Measurements from ENCODE around the gene PDE9A. TPM values are rescaled to one million over a fixed set of nuclear protein-coding genes. Genes with fewer than 3 reads are reported as not detected.

Gene PDE9A
- total RNA-seq, 1 donor from 2014 or later, result 9.8 TPM

GRCh38 chr21:42775891-42776290 is 122.5 kb downstream of the PDE9A start:
- DNase-seq, result no peak

- DNase-seq, result no peak
Measured at GRCh38 chr21:42777064-42777756, 123.8 kb downstream of the PDE9A start.

- DNase-seq, result no peak
Measured at GRCh38 chr21:42777757-42778344, 124.4 kb downstream of the PDE9A start.

- no peak for DNase-seq
Measured at GRCh38 chr21:42779431-42779861, 126.0 kb downstream of the PDE9A start.

- DNase-seq, result no peak
Measured at GRCh38 chr21:42780617-42781016, 127.2 kb downstream of the PDE9A start.

GRCh38 chr21:42781150-42781970 is 127.9 kb downstream of the PDE9A start:
- peak; percentile 57 for DNase-seq

- peak; percentile 17 for DNase-seq
Measured at GRCh38 chr21:42781971-42782722, 128.7 kb downstream of the PDE9A start.

GRCh38 chr21:42782723-42783242 is 129.4 kb downstream of the PDE9A start:
- DNase-seq, result no peak

- no peak for DNase-seq
Measured at GRCh38 chr21:42784276-42784675, 130.9 kb downstream of the PDE9A start.

GRCh38 chr21:42784896-42785451 is 131.6 kb downstream of the PDE9A start:
- DNase-seq, result no peak

GRCh38 chr21:42785666-42786427 is 132.4 kb downstream of the PDE9A start:
- no peak for DNase-seq

GRCh38 chr21:42786884-42787283 is 133.5 kb downstream of the PDE9A start:
- DNase-seq, result no peak

- DNase-seq, result no peak
Measured at GRCh38 chr21:42787613-42788012, 134.2 kb downstream of the PDE9A start.

- DNase-seq, result no peak
Measured at GRCh38 chr21:42790520-42791065, 137.2 kb downstream of the PDE9A start.

GRCh38 chr21:42793774-42794173 is 140.4 kb downstream of the PDE9A start:
- no peak for DNase-seq

GRCh38 chr21:42794551-42794950 is 141.1 kb downstream of the PDE9A start:
- DNase-seq, result no peak

- no peak for DNase-seq
Measured at GRCh38 chr21:42796327-42797062, 143.1 kb downstream of the PDE9A start.

GRCh38 chr21:42797522-42797921 is 144.1 kb downstream of the PDE9A start:
- no peak for DNase-seq

GRCh38 chr21:42798106-42798505 is 144.7 kb downstream of the PDE9A start:
- no peak for DNase-seq

GRCh38 chr21:42799516-42799915 is 146.1 kb downstream of the PDE9A start:
- no peak for DNase-seq
